GM21390 (cell line): ENCODE measurements around the gene SP3.
A peak's percentile ranks its signal among the peaks of the same experiment; 100 is the strongest.

Experiments used
- ATAC-seq: cut with Tn5 transposase; IDR thresholded peaks from one replicate; pipeline ENCODE4 v1.9.1; 2021; ENCODE audit not compliant: unreplicated experiment

Gene SP3

GRCh38 chr2:173947131-173947530, 18.0 kb downstream of the SP3 start:
- ATAC-seq = no peak

GRCh38 chr2:173943738-173944137, 21.4 kb downstream of the SP3 start:
- ATAC-seq = no peak

DNA sequence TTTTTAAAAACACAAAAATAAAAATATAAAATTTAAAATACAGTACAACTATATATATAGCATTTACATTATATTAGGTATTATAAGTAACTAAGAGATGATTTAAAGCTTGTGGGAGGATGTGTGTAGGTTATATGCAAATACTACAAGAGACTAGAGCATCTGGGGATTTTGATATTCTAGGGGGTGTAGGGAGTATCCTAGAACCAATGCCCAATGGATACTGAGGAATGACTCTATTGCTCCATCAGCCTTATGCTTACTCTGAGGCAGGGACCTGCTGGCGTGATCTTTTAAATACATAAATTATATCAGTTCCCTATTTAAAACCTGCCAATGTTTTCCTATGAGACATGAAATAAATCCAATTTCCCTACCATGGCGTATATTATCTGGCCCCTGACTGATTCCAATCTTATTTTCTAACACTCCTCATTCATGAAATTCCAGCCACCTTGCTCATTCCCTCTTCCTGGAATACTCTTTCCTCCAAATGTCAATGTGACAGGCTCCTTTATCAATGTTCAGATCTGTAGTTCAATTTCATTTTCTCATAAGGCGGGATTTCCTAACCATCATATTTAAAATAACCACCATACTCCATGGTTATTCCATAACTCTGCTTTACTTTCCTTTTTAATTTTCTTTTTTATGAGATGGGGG, 22.2 kb downstream of the SP3 start:
- ATAC-seq = no peak

GRCh38 chr2:173941567-173941966, 23.6 kb downstream of the SP3 start:
- no peak for ATAC-seq

- no peak for ATAC-seq
Observed at GRCh38 chr2:173940208-173941020, 24.8 kb downstream of the SP3 start.

GRCh38 chr2:173938700-173939384, 26.3 kb downstream of the SP3 start:
- ATAC-seq = no peak

- no peak for ATAC-seq
Observed at GRCh38 chr2:173935305-173935704, 29.9 kb downstream of the SP3 start.

GRCh38 chr2:173934895-173935294, 30.3 kb downstream of the SP3 start:
- ATAC-seq = no peak

DNA sequence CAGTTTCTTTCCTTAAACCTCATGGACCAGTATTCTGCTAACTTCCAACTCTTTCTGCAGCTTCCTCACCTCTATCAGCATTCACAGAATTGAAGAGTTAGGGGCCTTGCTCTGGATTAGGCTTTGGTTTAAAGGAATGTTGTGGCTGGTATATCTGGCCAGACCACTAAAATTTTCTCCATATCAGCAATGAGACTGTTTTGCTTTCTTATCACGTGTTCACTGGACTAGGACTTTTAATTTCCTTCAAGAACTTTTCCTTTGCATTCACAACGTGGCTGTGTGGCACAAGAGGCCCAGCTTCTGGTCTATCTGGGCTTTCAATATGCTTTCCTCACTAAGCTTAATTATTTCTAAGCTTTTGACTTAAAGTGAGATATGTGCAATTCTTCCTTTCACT, 33.4 kb downstream of the SP3 start:
- ATAC-seq = no peak

- ATAC-seq = no peak
Observed at GRCh38 chr2:173929441-173929840, 35.7 kb downstream of the SP3 start.

GRCh38 chr2:173926875-173927274, 38.3 kb downstream of the SP3 start:
- no peak for ATAC-seq

GRCh38 chr2:173924285-173924684, 40.9 kb downstream of the SP3 start:
- no peak for ATAC-seq

GRCh38 chr2:173922760-173923159, 42.4 kb downstream of the SP3 start:
- ATAC-seq = no peak

- no peak for ATAC-seq
Observed at GRCh38 chr2:173922068-173922467, 43.1 kb downstream of the SP3 start.

DNA sequence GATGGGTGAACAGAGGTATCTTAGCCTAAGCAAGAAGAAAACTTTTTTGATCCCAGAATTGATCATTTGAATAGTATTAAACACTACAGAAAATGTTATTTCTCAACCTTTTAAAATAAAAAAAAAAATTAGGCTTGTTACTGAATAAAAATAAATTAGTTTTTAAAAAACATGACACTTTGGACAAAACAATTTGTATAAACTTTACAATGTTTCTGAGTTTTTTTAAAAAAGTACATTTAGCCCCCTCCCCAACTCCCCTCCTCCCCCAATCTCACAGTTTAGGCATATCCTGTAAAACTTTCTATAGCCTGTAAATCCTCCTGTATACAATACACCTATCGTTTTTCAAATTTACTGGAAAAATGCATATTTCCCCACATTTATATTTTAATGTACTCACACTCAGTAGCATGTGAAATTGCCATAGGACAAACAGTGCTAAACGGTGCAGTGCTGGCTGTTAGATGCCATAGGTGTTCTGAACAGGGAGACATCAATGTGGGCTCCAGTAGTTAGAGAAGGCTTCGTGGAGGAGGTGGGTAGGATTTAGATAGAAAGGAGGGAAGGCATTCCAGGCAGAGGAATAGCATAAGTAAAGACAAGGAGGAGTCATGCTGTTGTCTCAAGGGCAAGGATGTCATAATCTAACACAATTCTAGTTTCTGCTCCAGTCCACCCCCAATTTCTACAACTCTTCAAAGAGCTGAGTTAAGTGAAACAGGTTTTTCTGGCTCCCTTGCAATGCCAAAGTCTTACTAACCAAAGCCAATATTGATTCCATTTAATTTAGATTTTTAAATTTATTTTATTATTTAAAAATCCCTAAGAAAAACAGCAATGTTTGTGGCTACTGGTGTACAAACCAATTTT, 50.9 kb downstream of the SP3 start:
- no peak for ATAC-seq

- ATAC-seq = no peak
Observed at GRCh38 chr2:173909846-173910245, 55.3 kb downstream of the SP3 start.

DNA sequence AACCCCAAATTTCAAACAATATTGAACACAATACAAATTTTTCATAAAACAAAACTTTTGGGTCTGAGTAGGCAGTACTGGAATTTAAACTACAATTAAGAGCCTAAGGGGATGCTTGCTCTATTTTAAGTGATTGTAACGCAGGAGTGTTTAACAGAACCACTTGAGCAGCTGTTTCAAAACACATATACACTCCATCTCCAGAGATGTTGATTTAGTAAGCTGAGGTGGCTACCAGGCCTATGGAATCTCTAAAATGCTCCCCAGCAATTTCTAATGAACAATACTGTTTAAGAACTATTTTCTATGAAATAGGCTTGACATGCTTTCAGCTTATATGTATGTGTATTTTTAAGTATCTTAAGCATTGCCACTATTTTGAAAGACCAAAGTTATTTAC, 58.5 kb downstream of the SP3 start:
- ATAC-seq = no peak

- no peak for ATAC-seq
Observed at GRCh38 chr2:173903601-173904394, 61.4 kb downstream of the SP3 start.

DNA sequence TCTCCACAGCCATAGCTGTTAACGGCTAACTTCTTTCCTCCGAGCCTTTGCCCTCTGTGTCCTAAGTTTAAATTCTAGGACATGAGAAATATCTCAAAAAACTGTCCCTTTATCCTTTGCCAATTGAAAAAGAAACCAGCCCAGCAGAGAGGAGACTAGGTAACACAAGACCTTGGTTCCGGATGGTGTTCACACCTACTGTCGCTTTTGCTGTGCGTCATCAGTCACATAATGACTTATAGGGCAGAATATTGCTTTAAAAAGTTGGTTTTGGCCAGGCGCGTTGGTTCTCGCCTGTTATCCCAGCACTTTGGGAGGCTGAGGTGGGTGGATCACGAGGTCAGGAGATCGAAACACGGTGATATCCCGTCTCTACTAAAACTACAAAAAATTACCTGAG, 66.2 kb downstream of the SP3 start:
- peak; percentile 59 for ATAC-seq

- peak; percentile 82 for ATAC-seq
Observed at GRCh38 chr2:173898178-173898668, 67.0 kb downstream of the SP3 start.
